H1 (cell line): ENCODE measurements around the gene BIRC2. TPM values are rescaled to one million over a fixed set of nuclear protein-coding genes. Genes with fewer than 3 reads are reported as not detected.

ENCODE experiments used
- CTCF ChIA-PET: fragments of 300-600 bp; sonication (Branson Sonifier 250); formaldehyde crosslinking; loops from one replicate; lab custom pipeline; 2021; ENCODE audit not compliant: partially characterized antibody; lab: Charles Lee
- POLR2A ChIA-PET: fragments of 300-600 bp; sonication (Branson Sonifier 250); formaldehyde crosslinking; loops from one replicate; lab custom pipeline; 2021; ENCODE audit warnings: inconsistent platforms; ENCODE audit not compliant: partially characterized antibody; lab: Charles Lee
- DNase-seq, 2 experiments: peaks; one replicate each; pipeline versions ENCODE4 v3.0.0 to v3.0.0-alpha.2; 2010 to 2022; ENCODE audit warnings: low spot score in 2 of 2, low read depth in 1 of 2, mixed read lengths in 1 of 2
- FAIRE-seq: peaks from 2 replicates; lab custom pipeline; 2011; peaks lifted over from hg19 to GRCh38; lab: Jason Lieb, UNC
- H2AFZ ChIP-seq: 2 replicates; pipeline ENCODE4 v1.8.1; 2012; ENCODE audit warnings: low read length, inconsistent platforms
- H2AK5ac ChIP-seq: 2 replicates; pipeline ENCODE4 v1.6.1; 2013; ENCODE audit warnings: low read depth, low read length
- H2BK120ac ChIP-seq: replicated peaks from 2 replicates; pipeline ENCODE3; 2013; ENCODE audit warnings: low read depth, low read length, inconsistent platforms
- H2BK12ac ChIP-seq: 2 replicates; pipeline ENCODE4 v1.6.1; 2013; ENCODE audit warnings: low read depth, low read length
- H2BK15ac ChIP-seq: 2 replicates; pipeline ENCODE4 v1.6.1; 2013; ENCODE audit warnings: low read length
- H2BK20ac ChIP-seq: 2 replicates; pipeline ENCODE4 v1.6.1; 2013; ENCODE audit warnings: low read length
- H2BK5ac ChIP-seq: 2 replicates; pipeline ENCODE4 v1.6.1; 2013; ENCODE audit warnings: low read depth, low read length
- H3K14ac ChIP-seq: 2 replicates; pipeline ENCODE4 v1.6.1; 2013; ENCODE audit warnings: inconsistent platforms; ENCODE audit not compliant: insufficient read length
- H3K18ac ChIP-seq: 2 replicates; pipeline ENCODE4 v1.6.1; 2013; ENCODE audit warnings: low read length; ENCODE audit errors: extremely low read depth
- H3K23ac ChIP-seq: 2 replicates; pipeline ENCODE4 v1.6.1; 2013; ENCODE audit warnings: inconsistent platforms; ENCODE audit not compliant: insufficient read length
- H3K23me2 ChIP-seq: 2 replicates; pipeline ENCODE4 v1.6.1; 2013; ENCODE audit warnings: low read depth, low read length
- H3K27ac ChIP-seq: 2 replicates; pipeline ENCODE4 v1.6.1; 2011; ENCODE audit warnings: low read depth, low read length, inconsistent platforms
- H3K27me3 ChIP-seq, 4 experiments: replicated peaks in 1 of 4; 1 replicate in 1 of 4; 2 replicates in 3 of 4; pipeline versions ENCODE4 v1.6.1 to v1.8.1; 2011 to 2013; ENCODE audit warnings: low read length in 3 of 4, mild to moderate bottlenecking in 3 of 4, inconsistent platforms in 2 of 4, mixed read lengths in 2 of 4, moderate library complexity in 1 of 4; ENCODE audit not compliant: control insufficient read depth in 3 of 4, insufficient read depth in 3 of 4; ENCODE audit errors: extremely low read depth in 1 of 4
- H3K36me3 ChIP-seq, 4 experiments: 2 replicates each; pipeline versions ENCODE4 v1.6.1 to v1.8.1; 2011 to 2013; ENCODE audit warnings: mild to moderate bottlenecking in 4 of 4, low read length in 3 of 4, moderate library complexity in 2 of 4, control low read depth in 1 of 4, inconsistent platforms in 1 of 4; ENCODE audit not compliant: insufficient read depth in 4 of 4, control insufficient read depth in 2 of 4
- H3K4ac ChIP-seq: replicated peaks from 2 replicates; pipeline ENCODE3; 2013; ENCODE audit warnings: low read length, low read depth, mixed read lengths, inconsistent platforms; ENCODE audit not compliant: insufficient read length
- H3K4me1 ChIP-seq, 4 experiments: replicated peaks in 1 of 4; 1 replicate in 1 of 4; 2 replicates in 3 of 4; pipeline versions ENCODE4 v1.6.1 to v1.8.1; 2011 to 2013; ENCODE audit warnings: low read length in 3 of 4, inconsistent platforms in 2 of 4, mixed read lengths in 1 of 4; ENCODE audit not compliant: insufficient read depth in 4 of 4, control insufficient read depth in 3 of 4
- H3K4me2 ChIP-seq, 2 experiments: 2 replicates each; pipeline versions ENCODE4 v1.6.1 to v1.8.1; 2011 to 2013; ENCODE audit warnings: low read depth in 2 of 2, low read length in 2 of 2, control low read depth in 1 of 2, inconsistent platforms in 1 of 2, mild to moderate bottlenecking in 1 of 2; ENCODE audit not compliant: insufficient read depth in 1 of 2
- H3K4me3 ChIP-seq, 4 experiments: fragments of 200-600, 300-600 bp in 1 of 4; sonication (generic), shearing (Covaris generic), sonication (Bioruptor Twin) in 1 of 4; 2 replicates each; pipeline versions ENCODE4 v1.5.1 to v1.8.1; 2011 to 2016; ENCODE audit warnings: low read length in 4 of 4, low read depth in 3 of 4, control low read depth in 2 of 4, inconsistent platforms in 2 of 4, mild to moderate bottlenecking in 2 of 4, mixed read lengths in 1 of 4, moderate library complexity in 1 of 4; ENCODE audit not compliant: insufficient read depth in 2 of 4; ENCODE audit errors: extremely low read depth in 1 of 4
- H3K56ac ChIP-seq: replicated peaks from 2 replicates; pipeline ENCODE3; 2013; ENCODE audit warnings: low read depth, mild to moderate bottlenecking, mixed read lengths, low read length, inconsistent platforms; ENCODE audit not compliant: insufficient read length
- H3K79me1 ChIP-seq: 2 replicates; pipeline ENCODE4 v1.6.1; 2013; ENCODE audit warnings: low read depth, low read length, control low read depth
- H3K79me2 ChIP-seq, 2 experiments: 2 replicates each; pipeline versions ENCODE4 v1.6.1 to v1.8.1; 2012 to 2013; ENCODE audit warnings: low read length in 2 of 2, mild to moderate bottlenecking in 2 of 2, inconsistent platforms in 1 of 2; ENCODE audit not compliant: insufficient read depth in 2 of 2, control insufficient read depth in 1 of 2
- H3K9ac ChIP-seq, 4 experiments: replicated peaks in 1 of 4; 1 replicate in 1 of 4; 2 replicates in 3 of 4; pipeline versions ENCODE4 v1.6.1 to v1.8.1; 2011 to 2013; ENCODE audit warnings: low read depth in 3 of 4, low read length in 3 of 4, control low read depth in 2 of 4, mild to moderate bottlenecking in 2 of 4, moderate library complexity in 2 of 4, inconsistent platforms in 1 of 4; ENCODE audit errors: extremely low read depth in 1 of 4
- H3K9me3 ChIP-seq, 2 experiments: 2 replicates each; pipeline versions ENCODE4 v1.6.1 to v1.8.1; 2012 to 2013; ENCODE audit warnings: mild to moderate bottlenecking in 2 of 2, moderate library complexity in 2 of 2, control low read depth in 1 of 2, inconsistent platforms in 1 of 2, low read depth in 1 of 2, low read length in 1 of 2, mixed read lengths in 1 of 2; ENCODE audit not compliant: insufficient read depth in 2 of 2
- H4K20me1 ChIP-seq, 2 experiments: replicated peaks in 1 of 2; 2 replicates each; pipeline versions ENCODE3 to v1.8.1; 2011 to 2013; ENCODE audit warnings: inconsistent platforms in 2 of 2, low read length in 2 of 2, mild to moderate bottlenecking in 1 of 2; ENCODE audit not compliant: insufficient read depth in 2 of 2, control insufficient read depth in 1 of 2
- H4K5ac ChIP-seq: 2 replicates; pipeline ENCODE4 v1.6.1; 2013; ENCODE audit warnings: low read length, low read depth, mixed read lengths, inconsistent platforms; ENCODE audit not compliant: insufficient read length
- H4K8ac ChIP-seq: 2 replicates; pipeline ENCODE4 v1.8.0; 2013; ENCODE audit warnings: mild to moderate bottlenecking, moderate library complexity, low read length, inconsistent platforms; ENCODE audit not compliant: insufficient read depth; ENCODE audit errors: extremely low read depth
- H4K91ac ChIP-seq: replicated peaks from 2 replicates; pipeline ENCODE3; 2013; ENCODE audit warnings: low read length, mixed read lengths, inconsistent platforms; ENCODE audit not compliant: insufficient read length
- CBX5 ChIP-seq: fragments of 300-800, 300-1000 bp; sonication (generic); IDR thresholded peaks from 2 replicates; pipeline ENCODE4 v1.7.1; 2016; ENCODE audit warnings: antibody characterized with exemption, low read length, low read depth
- CHD1 ChIP-seq: IDR thresholded peaks from 2 replicates; pipeline ENCODE4 v1.6.1; 2012; ENCODE audit warnings: low read depth, low read length, improper control_type of control experiment
- CHD2 ChIP-seq: IDR thresholded peaks from 2 replicates; pipeline ENCODE4 v1.6.1; 2012; ENCODE audit warnings: low read length, improper control_type of control experiment
- EP300 ChIP-seq, 2 experiments: IDR thresholded peaks; 1 replicate in 1 of 2; 2 replicates in 1 of 2; pipeline ENCODE4 v1.6.1; 2011 to 2012; ENCODE audit warnings: low read depth in 2 of 2, low read length in 2 of 2, mild to moderate bottlenecking in 2 of 2, borderline replicate concordance in 1 of 2, inconsistent platforms in 1 of 2, moderate library complexity in 1 of 2
- FOSL1 ChIP-seq: IDR thresholded peaks from 2 replicates; pipeline ENCODE4 v1.6.1; 2011; ENCODE audit warnings: mild to moderate bottlenecking, low read depth, low read length, moderate library complexity; ENCODE audit not compliant: insufficient read depth
- HDAC2 ChIP-seq, 2 experiments: fragments of 300-600 bp in 1 of 2; sonication (generic) in 1 of 2; IDR thresholded peaks; 2 replicates each; pipeline ENCODE4 v1.6.1; 2011 to 2012; ENCODE audit warnings: low read depth in 2 of 2, low read length in 2 of 2, mild to moderate bottlenecking in 2 of 2, moderate library complexity in 2 of 2, borderline replicate concordance in 1 of 2, inconsistent platforms in 1 of 2
- KDM4A ChIP-seq: IDR thresholded peaks from one replicate; pipeline ENCODE4 v1.7.1; 2012; ENCODE audit warnings: low read depth, mild to moderate bottlenecking, moderate library complexity, low read length, inconsistent platforms; ENCODE audit not compliant: severe bottlenecking
- POU5F1 ChIP-seq: IDR thresholded peaks from 2 replicates; pipeline ENCODE4 v1.6.1; 2011; ENCODE audit warnings: low read depth, mild to moderate bottlenecking, low read length, moderate library complexity
- RNF2 ChIP-seq: fragments of 200-900, 300-1000 bp; sonication (generic); IDR thresholded peaks from 2 replicates; pipeline ENCODE4 v1.7.1; 2016; ENCODE audit warnings: borderline replicate concordance, low read depth, mild to moderate bottlenecking, antibody characterized with exemption, low read length; ENCODE audit not compliant: poor library complexity, severe bottlenecking; ENCODE audit errors: missing control alignments
- SIX5 ChIP-seq: IDR thresholded peaks from 2 replicates; pipeline ENCODE4 v1.6.1; 2011; ENCODE audit warnings: mild to moderate bottlenecking, low read depth, low read length
- SP4 ChIP-seq: IDR thresholded peaks from 2 replicates; pipeline ENCODE4 v1.6.1; 2012; ENCODE audit warnings: low read length, inconsistent platforms
- TAF1 ChIP-seq: IDR thresholded peaks from 2 replicates; pipeline ENCODE4 v1.6.1; 2011; ENCODE audit warnings: mild to moderate bottlenecking, low read depth, low read length
- ZNF274 ChIP-seq: IDR thresholded peaks from 2 replicates; pipeline ENCODE4 v1.7.0; 2012; ENCODE audit warnings: low read length, borderline replicate concordance; ENCODE audit errors: extremely low read depth
- WGBS, 2 experiments: shearing (Covaris generic) in 1 of 2; methylation state at CpG; one replicate each; pipeline versions ENCODE4 v1.1.6 to v1.1.7; 2013 to 2015; ENCODE audit warnings: low lambda C conversion rate in 2 of 2, mixed read lengths in 2 of 2, inconsistent platforms in 1 of 2, low coverage in 1 of 2, missing lambda C conversion rate in 1 of 2; ENCODE audit not compliant: insufficient replicate concordance in 2 of 2, insufficient coverage in 1 of 2, insufficient read length in 1 of 2; ENCODE audit errors: extremely low coverage in 1 of 2, missing lambda C conversion rate in 1 of 2; 5-methylcytosine and 5-hydroxymethylcytosine counted together
- polyA plus RNA-seq, 7 experiments: library from polyadenylated mRNA; depleted of rRNA in 3 of 7; stranded (reverse) in 5 of 7; unstranded in 2 of 7; fragments of >200 nt in 5 of 7; fragments of 200-250 nt in 2 of 7; gene quantifications; 1 replicate in 5 of 7; 2 replicates in 1 of 7; 4 replicates in 1 of 7; pipeline versions ENCODE4 v1.2.1 to v1.2.3, GENCODE V29; 2011 to 2013; ENCODE audit warnings: missing spikeins in 2 of 7, mixed read lengths in 2 of 7
- total RNA-seq: library from RNA; stranded (reverse); fragmentation: NEBNext Ultra II Directional; extraction: Animal tissue kit (Norgen Biotek cat#: 25700); gene quantifications from 2 replicates; pipeline ENCODE4 v1.2.1, GENCODE V29; 2021

Gene BIRC2
- total and polyA plus RNA-seq, 2 of the 8 experiments (the other 6 are each of a cell fraction or from before 2014, with no cell fraction given), result 18.4 to 24.7 TPM

DNA sequence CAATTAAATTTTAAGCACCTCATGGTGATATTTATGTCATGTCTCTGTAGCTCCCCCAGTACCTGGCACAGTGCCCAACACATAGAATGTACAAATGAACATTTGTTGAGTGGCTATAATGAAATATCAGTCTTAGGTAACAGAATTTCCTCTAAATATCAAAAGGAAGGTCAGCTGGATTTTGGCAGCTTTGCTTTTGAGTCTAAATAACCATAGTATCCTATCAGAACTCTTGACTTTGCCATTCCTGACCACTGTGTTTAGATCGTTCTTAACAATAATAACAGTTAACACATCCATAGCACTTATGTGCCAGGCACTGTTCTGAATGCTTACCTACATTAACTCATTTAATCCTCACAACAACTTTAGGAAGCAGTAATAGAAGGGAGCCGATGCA is 79.0 kb downstream of the BIRC2 start:
- Histone ChIP-seq H3K4ac (no peak overlapping the region), H2BK5ac (no peak overlapping the region)
- POLR2A ChIA-PET, result interaction anchor here (1.1 kb wide), 1 partner anchor 28 kb away, joined by 3 read pairs; no protein-coding TSS in a partner anchor

More for the DNA sequence above, 79.0 kb downstream of the BIRC2 start:
- Histone ChIP-seq H4K20me1 (peaks cover 0 to 4% of the 10 kb centered on the region in 2 experiments), H3K27ac (no peak overlapping the region), H3K4me1 (peaks cover 0 to 3% (median under 1%) of the 10 kb centered on the region in 4 experiments; a peak in 2 of 7 replicates), H3K36me3 (no peaks in the 10 kb centered on the region), H3K4me3 (no peak overlapping the region), H2BK15ac (no peak overlapping the region), H3K14ac (no peak overlapping the region), H3K23ac (no peak overlapping the region), H2BK20ac (no peak overlapping the region), H3K79me1 (no peaks in the 10 kb centered on the region; the same call in 1 of the 2 replicates), H4K8ac (no peak overlapping the region), H4K5ac (no peak overlapping the region), H2BK12ac (no peak overlapping the region), H2AK5ac (no peak overlapping the region), H3K56ac (no peak overlapping the region), H3K9ac (no peak overlapping the region), H2AFZ (no peak overlapping the region), H3K18ac (no peak overlapping the region), H4K91ac (no peak overlapping the region), H3K23me2 (no peaks in the 10 kb centered on the region), H3K79me2 (peaks cover 0 to 4% of the 10 kb centered on the region in 2 experiments; a peak in 2 of 4 replicates), H3K27me3 (no peaks in the 10 kb centered on the region), H2BK120ac (no peak overlapping the region), H3K9me3 (no peaks in the 10 kb centered on the region), H3K4me2 (no peak overlapping the region)
- no peak for TF ChIP-seq TAF1
- TF ChIP-seq CHD2, result no peak
- no peak for TF ChIP-seq SP4
- no peak for TF ChIP-seq KDM4A
- TF ChIP-seq CBX5, result no peak
- no peak for TF ChIP-seq ZNF274
- TF ChIP-seq SIX5, result no peak
- no peak for TF ChIP-seq POU5F1
- no peak for TF ChIP-seq CHD1
- TF ChIP-seq HDAC2 (IDR thresholded peaks at IDR 0.05; ENCODE audit: borderline replicate concordance in 1 of 2, low read depth in 2 of 2, low read length in 2 of 2), result no peak
- no peak for TF ChIP-seq FOSL1
- no peak for TF ChIP-seq EP300 (IDR thresholded peaks at IDR 0.05; ENCODE audit: borderline replicate concordance in 1 of 2, low read depth in 2 of 2, low read length in 2 of 2)
- TF ChIP-seq RNF2, result no peak
- FAIRE-seq (no peak), DNase-seq (no peak)
- 93% methylated on average over 2 of the region's 2 CpGs; no CpG with 5 or more reads in 1 of the 2 experiments for WGBS, 2 experiments
- CTCF ChIA-PET, result interaction anchor here (0.8 to 2.2 kb wide), 4 partner anchors 9 to 36 kb away, joined by 3 to 9 read pairs (median 4); no protein-coding TSS in a partner anchor
